Stimulated activated CD8-positive, alpha-beta memory T cell treated with anti-CD3 and anti-CD28 coated beads, Interleukin-2, amount 100 ng/mL, for 48 hours (primary cell): ENCODE measurements around the gene THRSP.
A peak's percentile ranks its signal among the peaks of the same experiment; 100 is the strongest.
"Not testable (repeated sequence)": the region's sequence is repeated elsewhere in the genome, so short reads cannot be mapped to it uniquely, and the experiment has no call there.

ENCODE experiments used
- DNase-seq, 2 donors: peaks; one replicate each; pipeline ENCODE4 v3.0.0-alpha.2; 2020; ENCODE audit warnings: low read depth in 2 of 2

The THRSP gene

DNA sequence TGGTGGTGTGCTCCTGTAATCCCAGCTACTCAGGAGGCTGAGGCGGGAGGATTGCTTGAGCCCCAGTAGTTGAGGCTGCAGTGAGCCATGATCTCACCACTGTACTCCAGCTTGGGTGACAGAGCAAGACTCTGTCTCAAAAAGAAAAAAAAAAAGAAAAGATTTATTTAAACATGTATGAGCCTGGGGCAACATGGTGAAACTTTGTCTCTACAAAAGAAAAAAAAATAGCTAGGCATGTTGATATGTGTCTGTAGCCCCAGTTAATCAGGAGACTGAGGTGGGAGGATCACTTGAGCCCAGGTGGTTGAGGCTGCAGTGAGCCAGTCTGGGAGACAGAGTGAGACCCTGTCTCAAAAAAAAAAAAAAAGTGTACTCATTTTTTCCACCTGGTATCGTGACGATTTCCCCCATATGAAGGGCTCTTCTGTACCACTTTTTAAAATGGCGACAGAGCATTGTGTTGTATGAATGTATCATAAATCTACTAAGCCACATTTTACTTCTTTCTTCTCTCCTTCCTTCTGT lies 24.2 kb upstream of the THRSP start:
- DNase-seq = no peak

DNA sequence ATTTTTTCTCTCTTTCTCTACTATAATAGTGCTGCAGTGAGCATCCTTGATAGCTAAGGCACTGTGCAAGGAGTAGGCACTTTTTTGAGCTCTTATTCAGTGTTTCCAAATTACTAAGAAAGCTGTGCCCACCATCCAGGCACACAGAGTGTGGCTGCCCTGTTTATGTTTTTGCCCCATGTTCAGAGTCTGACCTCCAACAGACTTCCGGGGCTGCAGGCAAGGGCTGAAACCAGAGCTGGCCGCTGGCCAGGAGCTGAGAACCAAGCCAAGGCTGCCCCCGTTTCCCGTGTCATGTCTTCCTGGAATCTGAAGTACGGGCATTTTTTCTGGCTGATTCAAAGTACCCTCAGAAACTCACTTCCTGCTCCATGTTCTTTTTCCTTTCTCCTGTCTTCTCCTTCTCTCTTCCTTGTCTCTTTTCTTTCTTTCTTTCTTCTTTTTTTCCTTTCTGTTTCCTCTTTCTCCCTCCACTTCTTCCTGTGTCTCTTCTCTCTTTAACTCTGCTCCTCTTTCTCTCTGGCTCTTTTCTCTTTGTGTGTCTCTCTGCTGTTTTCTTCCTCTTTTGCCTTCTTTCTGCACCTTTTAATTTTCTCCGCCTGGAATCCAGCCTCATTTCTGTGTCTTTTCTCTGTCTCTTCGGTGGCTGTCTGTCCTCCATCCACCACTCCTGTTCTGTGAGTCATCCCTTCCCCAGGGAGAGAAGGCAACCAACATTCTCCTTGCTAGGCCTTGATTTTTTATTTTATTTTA lies 23.6 kb upstream of the THRSP start:
- DNase-seq = peak; percentile 39 to 40

DNA sequence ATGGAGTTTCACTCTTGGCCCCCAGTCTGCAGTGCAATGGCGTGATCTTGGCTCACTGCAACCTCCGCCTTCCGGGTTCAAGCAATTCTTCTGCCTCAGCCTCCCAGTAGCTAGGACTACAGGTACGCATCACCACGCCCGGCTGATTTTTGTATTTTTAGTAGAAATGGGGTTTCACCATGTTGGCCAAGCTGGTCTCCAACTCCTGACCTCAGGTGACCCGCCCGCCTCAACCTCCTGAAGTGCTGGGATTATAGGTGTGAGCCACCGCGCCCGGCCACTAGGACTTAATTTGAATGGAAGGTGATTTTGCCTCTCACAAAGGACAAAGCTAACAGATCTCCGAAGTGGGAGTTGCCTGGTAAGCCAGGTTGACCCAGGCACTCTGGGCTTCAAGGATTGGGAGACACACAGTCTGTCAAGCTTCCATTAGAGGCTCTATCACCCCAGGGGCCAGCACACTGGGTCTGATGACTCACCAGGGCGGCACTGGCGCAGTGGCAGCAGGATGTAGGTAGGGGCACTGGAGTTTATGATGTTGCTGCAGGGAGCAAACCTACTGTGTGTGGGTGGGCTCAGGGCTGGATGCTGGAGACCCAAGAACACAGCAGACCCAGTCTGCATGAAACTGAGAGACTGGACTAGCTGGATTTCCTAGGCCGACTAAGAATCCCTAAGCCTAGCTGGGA lies 22.8 kb upstream of the THRSP start:
- DNase-seq = no peak

DNA sequence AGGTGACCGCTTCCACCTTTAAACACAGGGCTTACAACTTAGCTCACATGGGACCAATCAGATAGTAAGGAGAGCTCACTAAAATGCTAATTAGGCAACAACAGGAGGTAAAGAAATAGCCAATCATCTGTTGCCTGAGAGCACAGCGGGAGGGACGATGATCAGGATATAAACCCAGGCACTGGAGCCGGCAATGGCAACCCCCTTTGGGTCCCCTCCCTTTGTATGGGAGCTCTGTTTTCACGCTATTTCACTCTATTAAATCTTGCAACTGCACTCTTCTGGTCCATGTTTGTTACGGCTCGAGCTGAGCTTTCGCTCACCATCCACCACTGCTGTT lies 22.3 kb upstream of the THRSP start:
- DNase-seq = not testable (repeated sequence)

DNA sequence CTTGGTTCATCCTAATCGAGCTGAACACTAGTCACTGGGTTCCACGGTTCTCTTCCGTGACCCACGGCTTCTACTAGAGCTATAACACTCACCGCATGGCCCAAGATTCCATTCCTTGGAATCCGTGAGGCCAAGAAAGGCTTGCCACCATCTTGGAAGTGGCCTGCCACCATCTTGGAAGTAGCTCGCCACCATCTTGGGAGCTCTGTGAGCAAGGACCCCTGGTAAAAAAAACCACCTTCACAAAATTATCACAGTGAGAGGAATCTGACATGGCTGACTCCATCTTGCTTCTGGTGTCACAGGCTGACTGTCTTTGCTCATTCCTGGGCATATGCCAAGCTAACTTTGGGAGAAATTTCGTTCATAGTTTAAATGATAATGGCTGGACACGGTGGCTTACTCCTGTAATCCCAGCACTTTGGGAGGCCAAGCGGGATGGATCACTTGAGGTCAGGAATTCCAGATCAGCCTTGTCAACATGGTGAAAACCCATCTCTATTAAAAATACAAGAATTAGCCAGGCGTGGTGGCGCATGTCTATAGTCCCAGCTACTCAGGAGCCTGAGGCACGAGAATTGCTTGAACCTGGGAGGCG lies 21.7 kb upstream of the THRSP start:
- no peak for DNase-seq

DNA sequence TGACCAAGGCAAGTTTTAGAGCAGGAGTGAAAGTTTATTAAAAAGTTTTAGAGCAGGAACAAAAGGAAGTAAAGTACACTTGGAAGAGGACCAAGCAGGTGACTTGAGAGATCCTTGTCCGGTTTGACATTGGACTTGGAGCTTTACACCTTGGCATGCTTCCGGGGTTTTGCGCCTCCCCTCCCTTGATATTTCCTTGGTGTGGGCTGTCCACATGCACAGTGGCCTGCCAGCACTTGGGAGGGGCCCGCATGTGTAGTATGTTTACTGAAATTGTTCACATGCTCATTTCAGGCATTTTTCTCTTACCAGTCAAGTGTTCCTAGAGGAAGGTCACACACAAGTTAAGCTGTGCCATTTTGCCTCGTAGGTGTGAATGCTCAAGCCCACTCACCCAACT lies 19.0 kb upstream of the THRSP start:
- DNase-seq = no peak

DNA sequence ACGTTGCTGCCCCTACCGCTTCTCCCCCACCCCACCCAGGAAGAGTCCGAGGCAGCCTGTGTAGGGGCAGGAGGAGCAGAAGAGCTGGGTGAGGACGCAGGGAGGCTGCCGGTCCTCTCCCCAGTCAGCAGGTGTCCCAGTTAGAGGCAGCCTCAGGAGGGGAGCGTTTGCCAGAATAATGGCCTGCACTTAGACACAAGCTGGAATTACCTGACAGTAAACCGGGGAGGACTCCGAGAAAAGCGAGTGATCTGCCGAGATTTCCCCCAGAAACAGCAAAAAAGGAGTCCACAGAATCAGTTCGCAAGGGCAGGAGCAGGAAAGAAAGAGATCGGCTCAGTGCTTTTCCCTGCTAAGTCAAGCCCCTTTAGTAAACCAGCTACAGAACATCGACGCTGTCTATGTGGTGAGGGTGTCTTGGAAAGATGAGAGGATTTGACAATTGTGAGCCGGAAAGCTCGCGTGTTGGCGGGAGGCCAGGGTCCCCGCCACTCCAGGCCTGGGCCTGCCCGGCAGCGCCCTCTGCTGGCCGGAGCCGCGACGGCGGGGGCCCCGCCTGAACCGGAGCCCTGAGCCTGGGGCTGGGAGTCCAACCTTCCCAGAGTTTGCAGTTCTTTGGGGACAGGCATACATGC lies 17.7 kb upstream of the THRSP start:
- DNase-seq = peak; percentile 67 to 68

DNA sequence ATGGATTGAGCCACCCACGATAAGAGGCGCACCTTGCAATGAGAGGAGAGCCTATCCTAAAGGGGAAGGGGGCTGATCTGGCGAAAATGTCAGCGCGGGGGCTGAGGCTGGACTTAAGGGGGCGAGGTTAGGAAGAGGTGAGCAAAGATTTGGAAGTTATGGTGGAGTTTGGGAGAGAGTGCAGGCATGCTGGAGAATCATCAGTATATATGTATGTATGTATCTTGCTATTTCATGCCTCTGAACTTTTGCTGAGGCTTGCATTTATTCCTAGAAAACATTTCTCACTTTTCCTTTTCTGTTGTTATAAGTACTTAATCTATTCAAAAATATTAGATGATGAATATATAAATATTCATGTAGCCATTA lies 17.2 kb upstream of the THRSP start:
- no peak for DNase-seq

DNA sequence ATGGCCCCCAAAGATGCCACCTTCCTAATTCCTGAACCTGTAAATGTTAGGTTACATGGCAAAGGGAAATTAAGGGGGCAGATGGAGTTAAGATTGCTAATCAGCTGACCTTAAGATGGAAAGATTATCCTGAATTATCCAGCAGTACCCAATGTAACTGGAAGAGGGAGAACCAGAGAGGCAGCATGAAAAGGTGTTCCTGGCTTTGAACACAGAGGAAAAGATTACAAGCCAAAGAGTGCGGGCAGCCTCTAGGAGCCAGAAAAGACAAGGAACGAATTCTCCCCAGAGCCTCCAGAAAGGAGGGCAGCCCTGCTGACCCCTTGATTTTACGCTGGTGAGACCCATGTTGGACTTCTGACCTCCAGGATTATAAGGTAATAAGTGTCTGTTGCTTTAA lies 15.1 kb upstream of the THRSP start:
- DNase-seq = no peak

DNA sequence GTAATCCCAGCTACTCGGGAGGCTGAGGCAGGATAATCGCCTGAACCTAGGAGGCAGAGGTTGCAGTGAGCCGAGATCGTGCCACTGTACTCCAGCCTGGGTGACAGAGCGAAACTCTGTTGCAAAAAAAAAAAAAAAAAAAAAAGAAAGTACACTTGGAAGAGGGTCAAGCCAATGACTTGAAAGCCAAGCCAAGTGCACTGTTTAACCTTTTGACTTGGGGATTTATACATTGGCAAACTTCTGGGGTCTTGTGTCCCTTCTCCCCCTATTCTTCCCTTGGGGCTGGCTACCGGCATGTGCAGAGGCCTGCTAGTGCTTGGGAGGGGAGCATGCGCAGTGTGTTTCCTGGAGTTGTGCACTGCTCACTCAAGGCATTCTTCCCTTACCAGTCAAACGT lies 14.3 kb upstream of the THRSP start:
- DNase-seq = no peak

DNA sequence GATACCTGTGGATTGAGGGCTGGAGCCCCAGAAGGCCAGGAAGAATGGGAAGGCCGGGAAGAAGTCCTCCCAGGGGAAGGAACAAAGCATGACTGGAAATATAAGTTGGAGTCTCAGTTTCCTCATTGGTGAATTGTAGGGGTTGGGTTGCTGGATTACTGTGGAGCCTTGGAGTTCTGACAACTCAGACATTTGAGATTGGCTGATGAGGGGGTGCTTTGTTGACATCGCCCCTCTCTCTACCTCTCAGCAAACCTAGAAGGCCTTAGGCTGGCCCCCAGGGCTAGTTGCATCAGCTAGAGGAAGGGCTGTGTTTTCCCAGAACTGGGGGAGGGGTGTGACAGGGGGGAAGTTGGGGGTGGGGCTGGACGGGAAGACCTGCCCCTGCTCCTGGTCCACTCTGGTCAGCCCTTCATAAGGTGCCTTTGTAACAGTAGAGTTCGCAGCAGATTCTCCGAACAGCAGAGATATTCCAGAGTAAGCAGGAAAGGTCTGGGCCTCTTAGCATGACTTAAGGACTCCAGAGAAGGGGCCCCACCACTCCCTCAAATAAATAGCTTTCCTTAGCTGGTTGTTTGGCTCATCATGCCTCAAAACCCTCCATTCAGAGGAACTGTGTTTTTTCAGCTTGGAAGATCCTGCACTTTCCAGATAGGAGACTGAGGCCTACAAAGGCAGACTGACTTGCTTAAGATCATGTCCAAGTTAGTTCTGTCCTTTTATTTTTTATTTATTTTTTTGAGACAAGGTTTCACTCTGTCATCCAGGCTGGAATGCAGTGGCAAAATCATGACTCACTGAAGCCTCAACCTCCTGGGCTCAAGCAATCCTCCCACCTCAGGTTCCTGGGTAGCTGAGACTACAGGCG lies 12.5 kb upstream of the THRSP start:
- no peak for DNase-seq

DNA sequence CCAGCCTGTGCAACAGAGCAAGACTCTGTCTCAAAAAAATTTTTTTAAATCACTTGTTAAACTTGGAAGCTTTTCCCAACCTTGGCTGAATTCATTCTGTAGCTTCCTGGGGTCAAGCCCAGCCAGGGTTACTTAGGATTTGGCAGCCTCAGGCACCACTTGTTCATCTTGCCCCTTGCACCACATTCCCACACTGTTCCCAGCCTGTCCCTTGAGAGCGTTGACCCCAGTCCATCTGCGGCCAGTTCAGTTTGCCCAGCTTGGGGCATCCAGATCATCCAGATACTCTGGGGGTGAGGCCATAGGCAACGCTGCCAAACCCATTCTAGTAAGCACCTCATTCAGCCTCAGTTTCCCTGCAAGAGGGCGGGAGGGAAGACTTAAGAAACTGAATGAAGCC lies 8.7 kb upstream of the THRSP start:
- no peak for DNase-seq

DNA sequence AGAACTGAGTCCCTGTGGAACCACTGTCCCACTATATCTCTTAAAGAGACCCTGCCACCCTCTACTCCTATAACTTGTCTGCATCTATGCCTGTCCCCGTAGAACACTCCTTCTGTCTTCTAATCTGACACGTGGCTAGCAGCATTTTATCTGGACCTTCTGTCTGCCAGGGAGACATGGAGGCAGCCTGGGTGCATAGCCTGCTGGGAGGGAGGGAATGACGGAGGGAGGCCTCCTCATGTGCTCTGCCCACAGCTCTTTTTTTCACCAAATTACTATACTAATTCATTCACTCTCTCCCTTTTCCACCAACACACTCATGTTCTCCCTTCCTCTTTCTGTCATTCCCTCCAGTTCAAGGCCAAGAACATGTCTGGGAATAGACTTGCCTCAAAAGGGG lies 7.6 kb upstream of the THRSP start:
- no peak for DNase-seq

DNA sequence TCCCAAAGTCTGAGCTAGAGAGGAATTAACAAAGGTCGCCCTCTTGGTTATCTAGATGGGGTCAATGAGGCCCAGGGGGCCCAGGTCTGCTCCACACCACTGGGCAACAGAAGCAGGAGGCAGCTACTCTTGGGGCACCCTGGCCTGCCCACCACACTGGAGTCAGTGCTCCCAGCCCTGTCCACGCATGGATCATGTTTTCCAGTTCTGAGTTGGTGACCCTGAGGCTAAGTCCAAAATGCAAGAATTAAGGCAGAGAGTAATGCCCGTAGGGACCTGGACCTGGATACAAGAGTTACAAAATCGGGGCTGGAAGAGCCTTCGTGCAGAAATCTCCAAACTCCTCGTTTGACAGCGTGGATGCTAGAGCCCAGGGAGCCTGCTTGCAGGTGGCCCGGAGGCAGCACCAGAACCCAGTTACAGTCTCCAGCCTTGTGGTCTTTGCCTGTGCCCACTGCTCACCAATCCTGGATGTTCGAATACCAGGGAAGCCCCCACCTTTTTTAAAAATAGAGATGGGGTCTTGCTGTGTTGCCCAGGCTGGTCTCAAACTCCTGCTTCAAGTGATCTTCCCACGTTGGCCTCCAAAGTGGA lies 6.1 kb upstream of the THRSP start:
- DNase-seq = no peak

DNA sequence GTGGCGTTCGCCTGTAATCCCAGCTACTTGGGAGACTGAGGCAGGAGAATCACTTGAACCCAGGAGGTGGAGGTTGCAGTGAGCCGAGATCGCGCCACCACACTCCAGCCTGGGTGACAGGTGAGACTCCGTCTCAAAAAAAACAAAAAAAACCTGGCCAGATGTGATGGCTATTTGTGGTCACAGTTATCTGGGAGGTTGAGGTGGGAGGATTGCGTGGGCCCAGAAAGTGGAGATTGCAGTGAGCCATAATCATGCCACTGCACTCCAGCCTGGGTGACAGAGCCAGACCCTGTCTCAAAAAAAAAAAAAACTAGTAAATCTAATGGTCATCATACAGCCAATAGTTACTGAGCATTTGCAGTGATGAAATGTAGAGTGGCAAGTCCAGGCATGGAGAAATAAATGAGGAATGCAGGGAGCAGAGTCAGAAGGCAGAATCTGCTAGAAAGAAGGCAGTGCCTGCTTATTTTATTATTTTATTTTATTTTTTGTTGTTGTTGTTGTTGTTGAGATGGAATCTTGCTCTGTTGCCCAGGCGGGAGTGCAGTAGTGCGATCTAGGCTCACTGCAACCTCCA lies 3.8 kb upstream of the THRSP start:
- not testable (repeated sequence) for DNase-seq

DNA sequence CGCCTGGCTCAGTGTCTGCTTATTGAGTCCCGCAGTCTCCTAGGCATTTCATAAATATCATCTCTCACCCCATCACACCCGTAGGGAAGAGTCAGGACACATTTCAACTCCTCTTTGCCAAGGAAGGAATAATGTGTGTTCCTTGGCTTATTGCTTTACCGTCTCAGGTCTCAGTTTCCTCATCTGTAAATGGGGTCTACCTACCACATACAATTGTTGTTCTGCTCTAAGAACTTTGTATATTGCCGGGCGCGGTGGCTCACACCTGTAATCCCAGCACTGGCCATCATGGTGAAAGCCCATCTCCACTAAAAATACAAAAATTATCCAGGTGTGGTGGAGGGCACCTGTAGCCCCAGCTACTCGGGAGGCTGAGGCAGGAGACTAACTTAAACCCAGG lies 3.1 kb upstream of the THRSP start:
- DNase-seq = no peak

DNA sequence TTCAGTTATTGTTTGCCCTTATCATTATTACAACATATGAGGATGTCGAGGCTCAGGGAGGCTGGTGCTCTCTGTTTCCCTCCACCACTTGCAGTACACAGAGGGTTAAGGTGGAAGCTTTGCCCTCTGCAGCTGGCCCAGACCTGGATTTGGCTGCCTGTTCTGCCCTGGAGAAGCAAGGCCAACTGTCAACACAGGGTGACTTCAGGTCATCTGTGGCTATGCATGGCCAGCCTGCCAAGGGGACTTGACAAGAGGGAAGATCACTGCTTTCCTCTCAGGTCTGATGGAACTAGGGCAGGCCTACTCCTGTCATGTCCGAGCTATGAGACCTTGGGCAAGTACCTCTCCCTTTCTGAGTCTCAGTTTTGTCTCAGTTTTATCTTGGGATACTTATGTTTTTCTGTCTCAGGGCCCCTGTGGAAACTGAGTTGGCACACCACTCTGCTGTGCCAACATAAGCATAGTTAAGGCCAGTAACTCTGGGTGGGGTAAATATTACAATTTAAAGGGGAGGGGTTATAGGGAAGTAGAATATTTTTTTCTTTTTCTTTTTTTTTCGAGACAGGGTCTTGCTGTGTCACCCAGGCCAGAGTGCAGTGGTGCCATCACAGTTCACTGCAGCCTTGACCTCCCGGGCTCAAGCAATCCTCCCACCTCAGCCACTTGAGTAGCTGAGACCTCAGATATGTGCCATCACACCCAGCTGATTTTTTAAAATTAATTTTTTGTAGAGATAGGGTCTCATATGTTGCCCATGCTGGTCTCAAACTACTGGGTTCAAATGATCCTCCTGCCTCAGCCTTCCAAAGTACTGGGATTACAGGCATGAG lies 2.4 kb upstream of the THRSP start:
- no peak for DNase-seq

DNA sequence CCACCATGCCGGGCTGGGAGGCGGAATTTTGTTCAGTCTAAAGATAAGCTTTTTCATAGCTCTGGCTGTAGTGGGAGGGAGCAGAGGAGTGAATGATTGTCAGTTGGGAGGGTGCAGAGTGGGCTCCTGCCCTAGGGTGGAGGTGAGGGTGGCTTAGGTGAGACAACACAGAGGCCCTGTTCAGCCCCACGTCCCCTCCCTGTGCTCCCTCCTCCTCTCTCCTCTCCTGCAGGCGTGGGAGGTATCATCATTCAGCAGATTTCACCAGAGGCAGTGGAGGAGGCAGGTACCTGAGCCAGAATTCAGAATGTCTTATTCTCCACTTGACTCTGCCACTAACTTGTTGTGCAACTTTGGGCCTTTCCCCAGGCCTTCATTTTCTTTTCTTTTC lies 1.7 kb upstream of the THRSP start:
- DNase-seq = no peak

DNA sequence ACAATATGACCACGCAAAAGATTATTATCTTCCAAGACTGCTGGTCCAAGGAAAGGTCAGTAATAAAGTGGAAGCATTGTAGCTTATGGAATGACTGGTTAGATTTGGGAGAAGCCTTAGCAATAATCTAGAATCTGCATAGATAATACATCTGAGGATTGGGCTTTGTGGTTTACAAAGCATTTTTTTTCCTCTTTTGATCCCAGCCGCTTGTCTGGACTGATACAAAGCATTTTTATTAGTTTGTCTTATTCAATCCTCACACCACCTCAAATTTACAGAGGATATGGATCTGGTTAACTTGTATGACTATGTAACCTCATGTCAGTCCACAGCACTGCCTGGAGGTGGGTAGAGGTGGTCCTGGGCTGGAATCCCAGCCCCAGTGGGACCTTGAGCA lies 990 bp upstream of the THRSP start:
- DNase-seq = no peak

DNA sequence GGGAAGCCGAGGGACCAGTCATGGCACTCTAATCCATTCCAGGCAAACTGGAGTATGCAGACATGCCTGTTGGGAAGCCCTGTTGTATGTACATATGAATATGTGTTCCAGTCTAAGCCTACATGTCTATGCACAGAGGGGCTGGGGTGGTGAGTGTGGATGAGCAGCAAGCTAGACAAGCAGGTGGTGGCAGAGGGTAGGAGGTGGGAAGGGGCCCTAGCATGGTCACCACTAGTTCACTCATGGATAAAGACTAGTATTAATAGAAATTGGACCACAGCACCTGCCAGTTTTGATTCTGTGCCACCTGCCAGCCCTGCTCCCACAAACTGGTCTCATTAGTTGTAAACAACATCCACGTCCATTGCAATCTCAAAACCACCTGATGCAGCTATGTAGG lies 1.5 kb downstream of the THRSP start:
- no peak for DNase-seq
